T-helper 2 cell treated with Interferon-gamma antibody and Interleukin-4, amounts not matched to agents 100 ng/mL and 5 ng/mL, for 36 hours (primary cell): ENCODE data around the gene TECPR2. TPM values are rescaled to one million over a fixed set of nuclear protein-coding genes. Genes with fewer than 3 reads are reported as not detected.

Source experiments
- intact Hi-C: fragments of 100-400 bp; cut with micrococcal nuclease; formaldehyde crosslinking; loops from one replicate; pipeline ENCODE4 v1.15.1; 2023
- total RNA-seq: library from RNA; stranded (reverse); gene quantifications from 2 replicates; pipeline ENCODE4 v1.2.3, GENCODE V29; 2022

TECPR2 gene
- total RNA-seq, 1 donor from 2014 or later: 11.4 TPM

DNA sequence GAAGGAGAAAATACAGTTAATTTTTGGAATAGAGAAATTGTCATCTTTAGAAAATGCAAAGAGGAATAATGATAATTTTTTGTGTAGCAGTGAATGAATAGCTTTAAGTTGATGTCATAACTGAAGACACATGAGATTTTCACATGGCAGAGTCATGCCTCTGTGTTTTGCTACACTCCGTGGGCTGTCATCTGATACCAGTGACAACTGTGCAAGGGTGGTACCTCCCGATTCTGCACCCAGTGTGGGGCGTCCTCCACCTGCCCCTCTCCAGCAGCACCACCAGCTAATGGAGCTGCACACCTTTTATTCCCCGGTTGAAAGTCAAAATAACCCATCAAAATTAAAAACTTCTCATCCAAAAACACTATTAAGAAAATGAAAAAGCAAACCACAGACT, 99.7 kb downstream of the TECPR2 start:
- intact Hi-C loops: no loop called here

DNA sequence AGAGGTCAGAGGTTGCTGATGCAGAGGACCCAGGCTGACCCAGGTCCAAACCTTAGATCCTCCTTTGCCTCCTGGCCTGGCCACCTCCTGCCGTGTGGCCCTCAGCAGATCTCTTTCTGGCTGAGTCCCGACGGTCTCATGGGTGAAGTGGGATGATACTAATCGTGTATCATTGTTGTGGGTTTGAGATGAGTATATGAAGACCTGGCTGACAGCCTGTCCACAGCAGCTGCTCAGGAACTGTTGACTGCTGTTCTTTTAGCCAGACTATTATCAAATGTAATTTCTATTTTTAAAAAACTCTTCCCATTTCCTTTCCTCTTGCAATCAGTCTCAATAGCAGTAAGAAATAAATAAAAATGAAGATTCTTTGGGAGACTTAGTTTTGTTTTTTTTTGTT, 101.3 kb downstream of the TECPR2 start:
- intact Hi-C loops: no loop called here

DNA sequence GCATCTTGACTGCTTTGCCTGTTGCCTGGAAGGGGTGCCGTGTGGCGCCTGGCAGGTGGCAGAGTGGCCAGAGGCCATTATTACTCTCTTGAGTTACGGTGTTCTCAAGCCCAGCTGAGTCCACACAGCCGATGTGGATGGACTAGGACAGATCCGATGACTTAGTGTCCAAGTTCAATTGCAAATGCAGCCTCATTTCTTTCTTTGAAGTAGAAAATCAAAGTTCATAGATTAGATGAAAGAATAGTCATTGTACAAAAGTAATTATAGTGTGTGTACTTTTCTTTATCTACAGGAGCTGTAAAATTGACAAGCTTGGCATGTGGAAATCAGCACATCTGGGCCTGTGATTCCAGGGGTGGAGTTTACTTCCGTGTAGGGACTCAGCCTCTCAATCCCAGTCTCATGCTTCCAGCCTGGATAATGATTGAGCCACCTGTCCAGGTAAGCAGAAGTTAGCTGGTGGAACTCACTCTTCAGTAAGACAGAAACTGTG, 102.2 kb downstream of the TECPR2 start:
- intact Hi-C loops: no loop called here

- intact Hi-C loops: no loop called here
These were observed 106.5 kb downstream of the TECPR2 start for GRCh38 chr14:102469261-102469660.

DNA sequence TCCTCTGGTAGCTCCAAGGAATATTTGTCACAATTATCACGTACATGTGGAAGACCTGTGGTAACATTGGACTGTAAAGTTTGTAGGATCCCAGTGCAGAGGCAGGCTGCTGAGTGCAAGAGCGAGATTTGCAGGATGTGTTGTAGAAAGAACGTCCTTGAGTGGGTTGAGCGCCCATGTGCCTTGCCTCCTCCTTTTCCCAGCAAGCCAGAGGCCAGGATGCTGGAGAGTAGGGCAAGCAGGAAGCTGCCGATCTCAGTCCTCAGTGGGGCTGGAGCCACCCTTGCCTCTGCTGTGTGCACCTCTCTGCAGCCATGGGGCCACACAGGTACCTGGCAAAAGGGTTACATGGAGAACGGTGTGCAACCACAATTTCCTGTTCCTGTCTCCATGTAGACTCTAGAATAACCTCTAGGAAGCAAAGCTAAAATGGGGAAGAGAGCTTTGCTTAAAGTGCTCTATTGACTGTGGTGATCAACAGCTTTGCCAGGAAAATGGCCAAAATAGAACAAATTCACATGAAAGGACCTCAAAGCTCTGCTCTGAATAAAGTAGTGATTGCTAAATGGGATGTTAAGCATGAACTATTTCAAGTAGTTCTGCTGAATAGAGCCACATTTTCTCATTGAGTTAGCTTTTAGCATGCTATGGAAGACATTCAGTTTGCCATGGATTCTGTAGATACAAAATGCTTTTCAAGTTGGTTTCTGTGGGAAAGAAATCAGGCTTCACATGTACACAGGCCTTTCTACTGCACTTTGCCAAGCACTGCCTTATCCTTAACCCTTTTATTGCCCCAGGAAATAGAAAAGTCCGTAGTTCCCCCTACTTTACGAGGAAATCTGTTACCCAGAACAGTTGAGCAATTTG, 109.4 kb downstream of the TECPR2 start:
- intact Hi-C loops: no loop called here

DNA sequence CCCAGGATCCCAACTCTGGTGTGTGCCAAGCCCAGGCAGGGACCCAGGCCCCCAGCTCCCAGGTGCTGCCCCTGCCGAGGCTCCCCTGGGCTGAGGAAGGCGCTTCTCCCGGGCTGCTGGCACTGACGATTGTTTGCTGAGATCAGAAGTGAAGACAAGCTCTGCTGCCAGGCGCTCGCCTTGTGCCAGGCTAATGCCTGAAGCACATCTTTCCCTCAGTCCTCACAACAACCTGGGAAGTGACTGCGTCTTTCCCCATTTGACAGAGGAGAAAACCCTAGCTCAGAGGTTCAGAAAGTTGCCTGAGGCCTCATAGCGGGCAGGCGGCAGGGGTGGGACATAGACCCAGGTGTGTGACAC, 110.0 kb downstream of the TECPR2 start:
- intact Hi-C loops: no loop called here

- intact Hi-C loops: no loop called here
These were observed 110.8 kb downstream of the TECPR2 start for GRCh38 chr14:102473559-102473958.

- intact Hi-C loops: no loop called here
These were observed 112.2 kb downstream of the TECPR2 start for GRCh38 chr14:102474934-102475333.

DNA sequence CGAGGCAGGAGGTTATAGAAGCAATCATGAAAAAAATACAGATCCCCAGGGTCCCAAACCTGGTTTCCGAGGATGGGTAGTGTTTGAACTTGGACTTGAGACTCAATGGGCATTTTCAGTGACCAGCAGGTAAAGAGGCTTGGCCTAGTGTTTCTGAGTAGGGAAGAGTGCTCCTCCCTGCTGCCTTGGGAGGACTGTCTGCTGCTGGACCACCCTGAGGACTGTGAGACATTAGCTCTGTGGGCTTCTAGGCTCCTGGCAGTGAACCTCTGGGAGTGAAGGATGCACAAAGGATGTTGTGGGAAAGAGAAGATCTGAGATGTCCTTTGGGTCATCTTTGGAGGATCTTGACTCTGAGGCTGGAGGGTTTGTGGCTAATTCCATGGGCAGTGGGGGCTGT, 116.4 kb downstream of the TECPR2 start:
- intact Hi-C loops: no loop called here

DNA sequence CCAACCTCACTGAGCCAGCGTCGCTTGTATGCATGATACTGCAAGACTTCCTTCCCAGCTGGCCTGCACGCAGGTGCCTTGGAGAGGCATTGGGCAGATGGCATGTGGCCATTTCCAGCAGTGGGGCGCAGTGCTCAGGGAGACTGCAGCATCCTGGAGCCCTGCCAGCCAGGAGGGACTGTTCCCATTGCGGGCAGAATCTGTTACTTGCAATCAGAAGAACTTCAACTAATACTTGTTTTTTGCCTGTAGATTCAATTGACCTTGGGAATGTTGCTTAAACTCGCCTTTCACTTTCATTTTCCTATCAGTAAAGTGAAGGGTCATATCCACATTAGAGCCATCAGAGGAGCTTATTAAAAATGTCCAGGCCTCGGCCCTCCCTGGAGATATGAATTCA, 117.0 kb downstream of the TECPR2 start:
- intact Hi-C loops: no loop called here

DNA sequence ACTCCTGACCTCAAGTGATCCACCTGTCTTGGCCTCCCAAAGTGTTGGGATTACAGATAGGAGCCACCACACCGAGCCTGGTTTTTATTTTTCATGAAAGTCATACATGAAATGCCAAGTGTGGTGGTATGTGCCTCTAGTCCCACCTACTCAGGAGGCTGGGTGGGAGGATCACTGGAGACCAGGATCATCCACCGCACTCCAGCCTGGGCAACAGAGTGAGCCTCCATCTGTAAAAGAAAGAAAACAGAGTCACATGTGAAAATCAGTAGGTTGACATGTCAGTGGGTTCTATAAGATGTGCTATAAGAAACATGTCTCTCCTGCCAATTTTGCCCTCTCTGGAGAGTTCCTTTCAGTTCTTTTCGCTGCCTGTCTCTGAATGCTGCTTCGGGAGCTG, 118.6 kb downstream of the TECPR2 start:
- intact Hi-C loops: no loop called here

DNA sequence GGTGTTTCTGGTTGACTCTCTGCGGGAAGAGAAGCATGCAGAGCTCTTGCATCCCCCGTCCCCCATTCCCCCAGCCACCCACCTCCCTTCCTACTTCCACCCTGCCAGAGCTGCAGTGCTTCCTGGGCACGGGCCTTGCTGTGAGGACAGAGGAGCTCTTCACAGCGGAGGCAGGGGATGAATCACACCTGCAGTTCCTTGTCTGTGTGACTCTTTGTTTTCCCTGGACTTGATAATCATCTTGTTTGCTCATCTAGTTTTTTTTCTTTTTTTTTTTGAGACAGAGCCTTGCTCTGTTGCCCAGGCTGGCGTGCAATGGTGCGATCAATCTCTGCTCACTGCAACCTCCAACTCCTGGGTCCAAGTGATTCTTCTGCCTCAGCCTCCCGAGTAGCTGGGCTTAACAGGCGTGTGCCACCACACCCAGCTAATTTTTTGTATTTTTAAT, 119.1 kb downstream of the TECPR2 start:
- intact Hi-C loops: no loop called here

GRCh38 chr14:102484316-102484715, 121.6 kb downstream of the TECPR2 start:
- intact Hi-C loops: no loop called here

DNA sequence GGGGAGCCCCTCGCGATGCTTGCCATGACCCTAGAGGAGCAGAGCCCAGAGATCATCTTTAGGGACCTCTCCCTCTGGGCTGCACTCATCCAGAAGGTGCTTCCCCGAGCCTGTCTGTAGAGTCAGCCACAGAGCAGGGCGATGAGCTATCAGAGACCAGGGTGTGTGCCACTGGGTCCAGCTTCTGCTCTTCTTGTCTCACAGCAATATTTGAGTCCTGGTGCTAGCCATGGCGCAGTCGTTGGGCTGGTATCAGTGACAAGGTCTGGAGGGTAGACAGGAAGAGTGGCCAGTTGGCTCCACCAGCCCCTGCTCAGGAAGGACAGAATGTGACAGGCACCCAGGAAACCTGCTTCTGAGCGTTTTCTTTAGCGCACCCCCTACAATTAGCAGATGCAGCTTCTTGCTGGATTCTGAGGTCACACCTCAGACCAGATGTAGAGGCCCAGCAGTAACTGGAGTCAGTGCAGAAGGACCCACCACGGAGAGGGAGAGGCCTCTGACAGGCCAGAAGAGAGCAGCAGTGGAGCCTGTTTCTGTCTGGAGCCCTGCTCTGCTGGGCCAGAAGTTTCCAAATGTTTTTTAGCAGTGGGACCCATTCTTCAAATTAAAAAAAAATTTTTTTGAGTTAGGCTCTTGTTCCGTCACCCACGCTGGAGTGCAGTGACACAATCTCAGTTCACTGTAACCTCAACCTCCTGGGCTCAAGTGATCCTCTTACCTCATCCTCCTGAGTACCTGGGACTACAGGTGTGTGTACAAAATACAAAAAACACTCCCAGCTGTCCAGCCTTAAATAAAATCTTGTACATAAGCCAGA, 123.2 kb downstream of the TECPR2 start:
- intact Hi-C loops: no loop called here

- intact Hi-C loops: no loop called here
These were observed 123.9 kb downstream of the TECPR2 start for GRCh38 chr14:102486513-102487203.

DNA sequence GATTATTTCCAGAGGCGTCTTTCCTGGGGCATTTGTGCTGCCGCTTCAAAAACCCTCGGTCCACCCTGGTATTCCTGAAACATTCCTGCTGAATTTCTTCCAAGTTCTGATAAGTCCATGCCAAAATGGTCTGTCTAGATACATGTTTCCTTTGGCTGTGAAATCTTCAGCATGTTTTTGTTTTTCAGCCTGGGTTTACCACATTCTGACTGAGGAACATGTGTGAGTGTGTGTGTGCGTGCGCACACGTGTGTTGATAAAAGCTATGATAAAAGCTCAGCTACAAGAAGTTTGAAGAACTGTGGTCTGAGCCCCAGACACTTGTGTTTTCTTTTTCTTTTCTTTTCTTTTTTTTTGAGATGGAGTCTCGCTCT, 124.5 kb downstream of the TECPR2 start:
- intact Hi-C loops: no loop called here

DNA sequence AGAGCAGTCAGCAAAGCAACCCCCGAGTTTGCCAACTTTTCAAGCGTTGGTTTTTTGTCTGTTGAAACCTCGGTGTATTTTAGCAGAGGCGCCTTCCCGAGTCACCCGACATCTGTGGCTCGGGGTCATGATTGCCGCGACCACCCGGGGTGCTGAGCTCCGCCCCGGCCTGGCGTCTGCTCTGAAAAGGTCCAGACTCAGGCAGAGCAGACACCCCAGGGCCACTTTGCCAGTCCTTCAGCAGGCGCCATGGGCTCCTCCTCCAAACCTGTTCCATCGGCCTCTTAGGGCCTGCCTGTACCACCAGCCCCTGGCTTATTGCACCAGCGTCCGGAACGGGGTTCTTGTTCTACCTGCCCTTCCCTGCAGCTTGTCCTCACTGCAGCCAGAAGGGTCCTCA, 127.7 kb downstream of the TECPR2 start:
- intact Hi-C loops: no loop called here

DNA sequence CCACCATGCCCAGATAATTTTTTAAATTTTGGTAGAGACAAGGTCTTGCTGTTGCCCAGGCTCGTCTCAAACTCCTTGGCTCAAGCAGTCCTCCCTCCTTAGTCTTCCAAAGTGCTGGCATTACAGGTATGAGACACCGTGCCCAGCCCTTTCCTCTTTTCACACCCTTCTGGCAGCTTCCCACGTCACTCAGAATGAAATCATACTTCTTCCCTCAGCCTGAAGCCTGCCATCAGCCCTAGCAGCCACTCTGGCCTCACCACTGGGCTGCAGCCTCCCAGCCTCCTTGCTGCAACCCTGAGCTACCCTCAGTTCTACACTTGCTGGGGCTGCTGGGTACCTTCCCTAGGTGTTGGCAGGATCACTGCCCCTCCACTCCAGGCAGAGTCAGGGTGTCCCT, 128.6 kb downstream of the TECPR2 start:
- intact Hi-C loops: no loop called here

GRCh38 chr14:102491786-102492530, 129.2 kb downstream of the TECPR2 start:
- intact Hi-C loops: no loop called here

GRCh38 chr14:102492531-102492910, 129.8 kb downstream of the TECPR2 start:
- intact Hi-C loops: no loop called here

DNA sequence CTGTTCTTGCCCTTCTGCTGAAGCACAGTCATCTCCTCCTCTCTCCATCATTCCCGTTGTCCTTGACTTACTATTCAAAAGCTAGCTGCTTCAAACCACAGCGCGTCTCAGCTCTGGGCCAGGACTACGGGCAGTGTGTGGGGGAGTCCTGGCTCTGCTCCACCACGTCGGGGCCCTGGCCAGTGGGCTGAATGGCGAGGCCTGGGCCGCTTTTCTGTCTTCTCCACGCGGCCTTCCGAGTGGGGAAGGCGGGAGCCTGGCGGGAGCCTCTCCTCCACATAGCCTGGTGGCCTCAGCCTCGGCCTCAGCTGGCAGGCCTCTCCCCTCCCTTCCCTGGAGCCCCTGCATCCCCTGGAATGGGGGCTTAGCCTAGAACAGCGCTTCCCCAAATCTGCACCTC, 130.4 kb downstream of the TECPR2 start:
- intact Hi-C loops: no loop called here
